Neural cell (in vitro differentiated cells): ENCODE data around the gene EXOC6B. TPM values are rescaled to one million over a fixed set of nuclear protein-coding genes. Genes with fewer than 3 reads are reported as not detected.

Source experiments
- H2AFZ ChIP-seq: fragments of 200-600, 300-800 bp; sonication (generic), shearing (Covaris generic); 2 replicates; pipeline ENCODE4 v1.6.0; 2014; ENCODE audit warnings: low read depth, mild to moderate bottlenecking, antibody characterized with exemption, low read length, moderate library complexity
- H3F3A ChIP-seq: fragments of 200-600 bp; shearing (Covaris generic); 2 replicates; pipeline ENCODE4 v1.6.1; 2016; ENCODE audit warnings: mild to moderate bottlenecking, moderate library complexity, mixed read lengths, antibody characterized with exemption, low read length; ENCODE audit not compliant: insufficient read depth, poor library complexity, severe bottlenecking
- H3K27ac ChIP-seq: fragments of 200-600, 300-800 bp; sonication (generic), shearing (Covaris generic); 2 replicates; pipeline ENCODE4 v1.5.1; 2014; ENCODE audit warnings: mild to moderate bottlenecking, low read length, moderate library complexity
- H3K27me3 ChIP-seq: fragments of 300-800, 200-600 bp; sonication (generic), shearing (Covaris generic); 2 replicates; pipeline ENCODE4 v1.6.0; 2014; ENCODE audit warnings: mild to moderate bottlenecking, low read depth, low read length, moderate library complexity; ENCODE audit not compliant: insufficient read depth
- H3K36me3 ChIP-seq: fragments of 300-800, 200-600 bp; sonication (generic), shearing (Covaris generic); 2 replicates; pipeline ENCODE4 v1.5.1; 2014; ENCODE audit warnings: mild to moderate bottlenecking, antibody characterized with exemption, low read length, moderate library complexity; ENCODE audit not compliant: insufficient read depth
- H3K4me2 ChIP-seq: fragments of 300-800, 200-600 bp; sonication (generic), shearing (Covaris generic); 2 replicates; pipeline ENCODE4 v1.6.0; 2014; ENCODE audit warnings: mild to moderate bottlenecking, low read length
- H3K4me3 ChIP-seq: fragments of 300-800, 200-600 bp; sonication (generic), shearing (Covaris generic); 2 replicates; pipeline ENCODE4 v1.5.1; 2014; ENCODE audit warnings: mild to moderate bottlenecking, low read length, moderate library complexity
- H3K79me2 ChIP-seq: fragments of 200-600 bp; shearing (Covaris generic); replicated peaks from 2 replicates; pipeline ENCODE4 v1.6.0; 2014; ENCODE audit warnings: mild to moderate bottlenecking, low read length, moderate library complexity; ENCODE audit not compliant: insufficient read depth
- H3K9ac ChIP-seq: fragments of 300-800, 200-600 bp; sonication (generic), shearing (Covaris generic); 2 replicates; pipeline ENCODE4 v1.6.1; 2016; ENCODE audit warnings: mild to moderate bottlenecking, low read length, mixed read lengths
- H3K9me2 ChIP-seq: fragments of 200-600 bp; shearing (Covaris generic); 2 replicates; pipeline ENCODE4 v1.6.1; 2016; ENCODE audit warnings: mild to moderate bottlenecking, low read length, mixed read lengths; ENCODE audit not compliant: insufficient read depth
- H3K9me3 ChIP-seq: fragments of 200-600, 300-800 bp; sonication (generic), shearing (Covaris generic); 2 replicates; pipeline ENCODE4 v1.6.1; 2016; ENCODE audit warnings: mild to moderate bottlenecking, mixed run types, low read length, moderate library complexity, mixed read lengths
- H4K20me1 ChIP-seq: fragments of 200-600 bp; shearing (Covaris generic); 2 replicates; pipeline ENCODE4 v1.6.1; 2016; ENCODE audit warnings: mild to moderate bottlenecking, mixed run types; ENCODE audit not compliant: insufficient read depth
- CTCF ChIP-seq: fragments of 450-650 bp; IDR thresholded peaks from 2 replicates; pipeline ENCODE4 v1.5.1; 2014; ENCODE audit warnings: antibody characterized with exemption, mild to moderate bottlenecking, moderate library complexity; ENCODE audit not compliant: poor library complexity, severe bottlenecking
- EP300 ChIP-seq: fragments of 450-650 bp; conservative IDR thresholded peaks from 2 replicates; pipeline ENCODE4 v1.6.1; 2014; ENCODE audit warnings: antibody characterized with exemption, mild to moderate bottlenecking, moderate library complexity; ENCODE audit not compliant: poor library complexity, severe bottlenecking
- EZH2 ChIP-seq: fragments of 200-600, 300-800 bp; shearing (Covaris generic), sonication (generic); IDR thresholded peaks from 2 replicates; pipeline ENCODE4 v1.6.1; 2014; ENCODE audit warnings: antibody characterized with exemption, low read length, borderline replicate concordance, mild to moderate bottlenecking; ENCODE audit not compliant: insufficient read depth, poor library complexity, severe bottlenecking
- MXI1 ChIP-seq: fragments of 450-650 bp; conservative IDR thresholded peaks from 2 replicates; pipeline ENCODE4 v1.6.1; 2014; ENCODE audit warnings: antibody characterized with exemption, mild to moderate bottlenecking; ENCODE audit not compliant: poor library complexity, severe bottlenecking
- POLR2AphosphoS5 ChIP-seq: IDR thresholded peaks from 2 replicates; pipeline ENCODE4 v1.6.1; 2012
- RAD21 ChIP-seq: fragments of 450-650 bp; conservative IDR thresholded peaks from 2 replicates; pipeline ENCODE4 v1.6.1; 2014; ENCODE audit warnings: antibody characterized with exemption, mild to moderate bottlenecking, moderate library complexity
- SMC3 ChIP-seq: fragments of 450-650 bp; conservative IDR thresholded peaks from 2 replicates; pipeline ENCODE4 v1.6.1; 2014; ENCODE audit warnings: antibody characterized with exemption, mild to moderate bottlenecking, moderate library complexity; ENCODE audit not compliant: poor library complexity
- TAF1 ChIP-seq: IDR thresholded peaks from 2 replicates; pipeline ENCODE4 v1.6.1; 2012; ENCODE audit warnings: low read depth
- polyA plus RNA-seq: library from polyadenylated mRNA; depleted of rRNA; stranded (reverse); fragments of >200 nt; gene quantifications from 2 replicates; pipeline ENCODE4 v1.2.3, GENCODE V29; 2014
- TF ChIP-seq, protein P1 (sequence below): IDR thresholded peaks from 2 replicates; pipeline ENCODE4 v1.6.1; 2012; ENCODE audit warnings: borderline replicate concordance

The EXOC6B gene
- polyA plus RNA-seq, 1 donor from 2014 or later, result 23.4 TPM

DNA sequence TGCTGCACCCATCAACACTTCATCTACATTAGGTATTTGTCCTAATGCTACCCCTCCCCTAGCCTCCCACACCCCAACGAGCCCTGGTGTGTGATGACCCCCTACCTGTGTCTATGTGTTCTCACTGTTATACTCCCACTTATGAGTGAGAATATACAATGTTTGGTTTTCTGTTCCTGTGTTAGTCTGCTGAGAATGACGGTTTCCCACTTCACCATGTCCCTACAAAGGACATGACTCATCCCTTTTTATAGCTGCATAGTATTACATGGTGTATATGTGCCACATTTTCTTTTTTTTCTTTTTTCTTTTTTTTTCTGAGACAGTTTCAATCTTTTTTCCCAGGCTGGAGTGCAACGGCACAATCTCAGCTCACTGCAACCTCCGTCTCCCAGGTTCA, 394.1 kb downstream of the EXOC6B start:
- Histone ChIP-seq H3K4me2 (no peak overlapping the region), H3K9ac (no peak overlapping the region), H2AFZ (no peak overlapping the region), H3K4me3 (no peak overlapping the region), H4K20me1 (no peaks in the 10 kb centered on the region), H3F3A (no peaks in the 10 kb centered on the region), H3K36me3 (no peaks in the 10 kb centered on the region), H3K9me3 (no peaks in the 10 kb centered on the region), H3K9me2 (no peaks in the 10 kb centered on the region), H3K27me3 (no peaks in the 10 kb centered on the region), H3K79me2 (no peaks in the 10 kb centered on the region), H3K27ac (no peak overlapping the region)
- TF ChIP-seq CTCF (no peak), EZH2 (no peak), RAD21 (no peak), SMC3 (no peak), POLR2AphosphoS5 (no peak), EP300 (no peak), MXI1 (no peak), TAF1 (no peak)
- TF ChIP-seq, protein P1, sequence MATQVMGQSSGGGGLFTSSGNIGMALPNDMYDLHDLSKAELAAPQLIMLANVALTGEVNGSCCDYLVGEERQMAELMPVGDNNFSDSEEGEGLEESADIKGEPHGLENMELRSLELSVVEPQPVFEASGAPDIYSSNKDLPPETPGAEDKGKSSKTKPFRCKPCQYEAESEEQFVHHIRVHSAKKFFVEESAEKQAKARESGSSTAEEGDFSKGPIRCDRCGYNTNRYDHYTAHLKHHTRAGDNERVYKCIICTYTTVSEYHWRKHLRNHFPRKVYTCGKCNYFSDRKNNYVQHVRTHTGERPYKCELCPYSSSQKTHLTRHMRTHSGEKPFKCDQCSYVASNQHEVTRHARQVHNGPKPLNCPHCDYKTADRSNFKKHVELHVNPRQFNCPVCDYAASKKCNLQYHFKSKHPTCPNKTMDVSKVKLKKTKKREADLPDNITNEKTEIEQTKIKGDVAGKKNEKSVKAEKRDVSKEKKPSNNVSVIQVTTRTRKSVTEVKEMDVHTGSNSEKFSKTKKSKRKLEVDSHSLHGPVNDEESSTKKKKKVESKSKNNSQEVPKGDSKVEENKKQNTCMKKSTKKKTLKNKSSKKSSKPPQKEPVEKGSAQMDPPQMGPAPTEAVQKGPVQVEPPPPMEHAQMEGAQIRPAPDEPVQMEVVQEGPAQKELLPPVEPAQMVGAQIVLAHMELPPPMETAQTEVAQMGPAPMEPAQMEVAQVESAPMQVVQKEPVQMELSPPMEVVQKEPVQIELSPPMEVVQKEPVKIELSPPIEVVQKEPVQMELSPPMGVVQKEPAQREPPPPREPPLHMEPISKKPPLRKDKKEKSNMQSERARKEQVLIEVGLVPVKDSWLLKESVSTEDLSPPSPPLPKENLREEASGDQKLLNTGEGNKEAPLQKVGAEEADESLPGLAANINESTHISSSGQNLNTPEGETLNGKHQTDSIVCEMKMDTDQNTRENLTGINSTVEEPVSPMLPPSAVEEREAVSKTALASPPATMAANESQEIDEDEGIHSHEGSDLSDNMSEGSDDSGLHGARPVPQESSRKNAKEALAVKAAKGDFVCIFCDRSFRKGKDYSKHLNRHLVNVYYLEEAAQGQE, result no peak

GRCh38 chr2:72427022-72427861, 398.6 kb downstream of the EXOC6B start:
- Histone ChIP-seq H2AFZ (no peak overlapping the region), H3K9ac (no peak overlapping the region), H3K27me3 (no peaks in the 10 kb centered on the region), H3K36me3 (no peaks in the 10 kb centered on the region), H3F3A (no peaks in the 10 kb centered on the region), H3K9me2 (no peaks in the 10 kb centered on the region), H3K9me3 (no peaks in the 10 kb centered on the region), H3K4me3 (no peak overlapping the region), H4K20me1 (no peaks in the 10 kb centered on the region), H3K79me2 (no peaks in the 10 kb centered on the region), H3K4me2 (no peak overlapping the region), H3K27ac (no peak overlapping the region)
- no peak for TF ChIP-seq EZH2
- TF ChIP-seq POLR2AphosphoS5, result no peak
- TF ChIP-seq EP300, result no peak
- no peak for TF ChIP-seq TAF1
- TF ChIP-seq MXI1, result no peak
- no peak for TF ChIP-seq SMC3
- no peak for TF ChIP-seq CTCF
- TF ChIP-seq, protein P1, result no peak
- TF ChIP-seq RAD21, result no peak
